Panc1 (cell line): ENCODE data around the gene TPBG.

Experiments used
- CTCF ChIP-seq: fragments of 450-650 bp; IDR thresholded peaks from 2 replicates; pipeline ENCODE4 v1.5.1; 2017; ENCODE audit warnings: mild to moderate bottlenecking
- POLR2AphosphoS5 ChIP-seq: IDR thresholded peaks from 2 replicates; pipeline ENCODE4 v1.6.1; 2012; ENCODE audit warnings: mild to moderate bottlenecking, low read depth, low read length, moderate library complexity
- REST ChIP-seq, 2 experiments: IDR thresholded peaks; 2 replicates each; pipeline ENCODE4 v1.6.1; 2011 to 2012; ENCODE audit warnings: low read depth in 2 of 2, control low read depth in 1 of 2, low read length in 1 of 2, mild to moderate bottlenecking in 1 of 2, moderate library complexity in 1 of 2; ENCODE audit not compliant: insufficient read depth in 1 of 2
- SIN3A ChIP-seq: IDR thresholded peaks from 2 replicates; pipeline ENCODE4 v1.6.1; 2012; ENCODE audit warnings: low read depth, mild to moderate bottlenecking, low read length, moderate library complexity, borderline replicate concordance; ENCODE audit not compliant: insufficient read depth
- TCF7L2 ChIP-seq: IDR thresholded peaks from 2 replicates; pipeline ENCODE4 v1.6.1; 2011; ENCODE audit warnings: mild to moderate bottlenecking, low read depth, low read length, inconsistent platforms

GRCh38 chr6:82362144-82362543 lies 1.5 kb upstream of the TPBG start:
- TF ChIP-seq CTCF (no peak), POLR2AphosphoS5 (no peak), SIN3A (no peak), REST (IDR thresholded peaks at IDR 0.05; ENCODE audit: insufficient read depth in 1 of 2, low read depth in 2 of 2, low read length in 1 of 2) (no peak), TCF7L2 (no peak)
